ENCODE measurements around the gene ZNF787. TPM values are rescaled to one million over a fixed set of nuclear protein-coding genes. Genes with fewer than 3 reads are reported as not detected.

The ZNF787 gene
- total and polyA plus RNA-seq, 2 of the 13 experiments (the other 11 are each of a cell fraction or from before 2014, with no cell fraction given), result 15.1 to 42.8 TPM

DNA sequence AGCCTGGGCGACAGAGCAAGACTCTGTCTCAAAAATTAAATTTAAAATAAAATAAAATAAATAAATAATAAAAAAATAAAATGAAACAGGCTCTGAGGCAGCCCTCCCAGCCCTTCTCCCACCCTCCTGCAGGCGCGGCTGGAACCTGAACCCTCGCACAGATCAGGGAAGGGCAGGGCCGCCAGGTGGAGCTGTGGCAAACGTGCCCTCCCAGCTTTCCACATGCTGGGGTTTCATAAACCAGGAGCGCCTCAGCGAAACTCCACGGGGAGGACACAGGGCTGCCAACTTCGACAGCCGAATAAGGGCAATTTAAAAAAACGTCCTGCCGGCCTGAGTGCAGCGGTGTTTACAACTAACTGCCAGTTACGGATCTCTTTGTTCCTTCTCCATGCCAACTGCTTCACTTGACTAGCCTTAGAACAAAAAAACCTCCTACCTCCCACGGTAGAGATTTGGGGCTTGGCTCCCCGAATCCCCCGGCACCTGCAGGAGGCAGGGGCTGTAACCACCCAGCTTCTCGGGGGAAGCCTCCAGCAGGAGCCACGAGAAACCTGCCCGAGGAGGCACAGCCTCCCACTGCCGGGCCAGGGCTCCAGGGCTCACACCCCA, 15.9 kb downstream of the ZNF787 start (continued):
- TF ChIP-seq, protein P1, sequence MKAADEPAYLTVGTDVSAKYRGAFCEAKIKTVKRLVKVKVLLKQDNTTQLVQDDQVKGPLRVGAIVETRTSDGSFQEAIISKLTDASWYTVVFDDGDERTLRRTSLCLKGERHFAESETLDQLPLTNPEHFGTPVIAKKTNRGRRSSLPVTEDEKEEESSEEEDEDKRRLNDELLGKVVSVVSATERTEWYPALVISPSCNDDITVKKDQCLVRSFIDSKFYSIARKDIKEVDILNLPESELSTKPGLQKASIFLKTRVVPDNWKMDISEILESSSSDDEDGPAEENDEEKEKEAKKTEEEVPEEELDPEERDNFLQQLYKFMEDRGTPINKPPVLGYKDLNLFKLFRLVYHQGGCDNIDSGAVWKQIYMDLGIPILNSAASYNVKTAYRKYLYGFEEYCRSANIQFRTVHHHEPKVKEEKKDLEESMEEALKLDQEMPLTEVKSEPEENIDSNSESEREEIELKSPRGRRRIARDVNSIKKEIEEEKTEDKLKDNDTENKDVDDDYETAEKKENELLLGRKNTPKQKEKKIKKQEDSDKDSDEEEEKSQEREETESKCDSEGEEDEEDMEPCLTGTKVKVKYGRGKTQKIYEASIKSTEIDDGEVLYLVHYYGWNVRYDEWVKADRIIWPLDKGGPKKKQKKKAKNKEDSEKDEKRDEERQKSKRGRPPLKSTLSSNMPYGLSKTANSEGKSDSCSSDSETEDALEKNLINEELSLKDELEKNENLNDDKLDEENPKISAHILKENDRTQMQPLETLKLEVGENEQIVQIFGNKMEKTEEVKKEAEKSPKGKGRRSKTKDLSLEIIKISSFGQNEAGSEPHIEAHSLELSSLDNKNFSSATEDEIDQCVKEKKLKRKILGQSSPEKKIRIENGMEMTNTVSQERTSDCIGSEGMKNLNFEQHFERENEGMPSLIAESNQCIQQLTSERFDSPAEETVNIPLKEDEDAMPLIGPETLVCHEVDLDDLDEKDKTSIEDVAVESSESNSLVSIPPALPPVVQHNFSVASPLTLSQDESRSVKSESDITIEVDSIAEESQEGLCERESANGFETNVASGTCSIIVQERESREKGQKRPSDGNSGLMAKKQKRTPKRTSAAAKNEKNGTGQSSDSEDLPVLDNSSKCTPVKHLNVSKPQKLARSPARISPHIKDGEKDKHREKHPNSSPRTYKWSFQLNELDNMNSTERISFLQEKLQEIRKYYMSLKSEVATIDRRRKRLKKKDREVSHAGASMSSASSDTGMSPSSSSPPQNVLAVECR (CRISPR knock-in tag; IDR thresholded peaks at IDR 0.05; ENCODE audit: borderline replicate concordance), result peak; percentile 42; the same call in 1 of the 2 replicates
- TF ChIP-seq, protein P2, sequence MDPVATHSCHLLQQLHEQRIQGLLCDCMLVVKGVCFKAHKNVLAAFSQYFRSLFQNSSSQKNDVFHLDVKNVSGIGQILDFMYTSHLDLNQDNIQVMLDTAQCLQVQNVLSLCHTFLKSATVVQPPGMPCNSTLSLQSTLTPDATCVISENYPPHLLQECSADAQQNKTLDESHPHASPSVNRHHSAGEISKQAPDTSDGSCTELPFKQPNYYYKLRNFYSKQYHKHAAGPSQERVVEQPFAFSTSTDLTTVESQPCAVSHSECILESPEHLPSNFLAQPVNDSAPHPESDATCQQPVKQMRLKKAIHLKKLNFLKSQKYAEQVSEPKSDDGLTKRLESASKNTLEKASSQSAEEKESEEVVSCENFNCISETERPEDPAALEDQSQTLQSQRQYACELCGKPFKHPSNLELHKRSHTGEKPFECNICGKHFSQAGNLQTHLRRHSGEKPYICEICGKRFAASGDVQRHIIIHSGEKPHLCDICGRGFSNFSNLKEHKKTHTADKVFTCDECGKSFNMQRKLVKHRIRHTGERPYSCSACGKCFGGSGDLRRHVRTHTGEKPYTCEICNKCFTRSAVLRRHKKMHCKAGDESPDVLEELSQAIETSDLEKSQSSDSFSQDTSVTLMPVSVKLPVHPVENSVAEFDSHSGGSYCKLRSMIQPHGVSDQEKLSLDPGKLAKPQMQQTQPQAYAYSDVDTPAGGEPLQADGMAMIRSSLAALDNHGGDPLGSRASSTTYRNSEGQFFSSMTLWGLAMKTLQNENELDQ (CRISPR knock-in tag; IDR thresholded peaks at IDR 0.05; ENCODE audit: borderline replicate concordance), result no peak
- TF ChIP-seq FOXO1 (CRISPR knock-in tag; IDR thresholded peaks at IDR 0.05), result no peak
- no peak for TF ChIP-seq KMT2B (CRISPR knock-in tag; IDR thresholded peaks at IDR 0.05)
- TF ChIP-seq ZNF251 (CRISPR knock-in tag; IDR thresholded peaks at IDR 0.05), result no peak
- TF ChIP-seq, protein P3, sequence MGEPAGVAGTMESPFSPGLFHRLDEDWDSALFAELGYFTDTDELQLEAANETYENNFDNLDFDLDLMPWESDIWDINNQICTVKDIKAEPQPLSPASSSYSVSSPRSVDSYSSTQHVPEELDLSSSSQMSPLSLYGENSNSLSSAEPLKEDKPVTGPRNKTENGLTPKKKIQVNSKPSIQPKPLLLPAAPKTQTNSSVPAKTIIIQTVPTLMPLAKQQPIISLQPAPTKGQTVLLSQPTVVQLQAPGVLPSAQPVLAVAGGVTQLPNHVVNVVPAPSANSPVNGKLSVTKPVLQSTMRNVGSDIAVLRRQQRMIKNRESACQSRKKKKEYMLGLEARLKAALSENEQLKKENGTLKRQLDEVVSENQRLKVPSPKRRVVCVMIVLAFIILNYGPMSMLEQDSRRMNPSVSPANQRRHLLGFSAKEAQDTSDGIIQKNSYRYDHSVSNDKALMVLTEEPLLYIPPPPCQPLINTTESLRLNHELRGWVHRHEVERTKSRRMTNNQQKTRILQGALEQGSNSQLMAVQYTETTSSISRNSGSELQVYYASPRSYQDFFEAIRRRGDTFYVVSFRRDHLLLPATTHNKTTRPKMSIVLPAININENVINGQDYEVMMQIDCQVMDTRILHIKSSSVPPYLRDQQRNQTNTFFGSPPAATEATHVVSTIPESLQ (CRISPR knock-in tag; conservative IDR thresholded peaks at IDR 0.05), result no peak
- peak; percentile 87 for TF ChIP-seq HNRNPL (IDR thresholded peaks at IDR 0.05; ENCODE audit: low read depth, low read length)
- 0 out of 2 replicates have a peak, but pooled peaks have one; percentile 24 for TF ChIP-seq ZMYM4 (CRISPR knock-in tag; IDR thresholded peaks at IDR 0.05)
- TF ChIP-seq NFKB2 (CRISPR knock-in tag; IDR thresholded peaks at IDR 0.05; ENCODE audit: borderline replicate concordance), result peak; percentile 19; the same call in 1 of the 2 replicates
- TF ChIP-seq RBM39 (IDR thresholded peaks at IDR 0.05; ENCODE audit: low read depth, low read length, poor library complexity, severe bottlenecking), result no peak
- TF ChIP-seq ZNF234 (CRISPR knock-in tag; conservative IDR thresholded peaks at IDR 0.05), result no peak
- 0 out of 2 replicates have a peak, but pooled peaks have one; percentile 33 for TF ChIP-seq ZNF331 (CRISPR knock-in tag; IDR thresholded peaks at IDR 0.05)
- TF ChIP-seq, protein P4, sequence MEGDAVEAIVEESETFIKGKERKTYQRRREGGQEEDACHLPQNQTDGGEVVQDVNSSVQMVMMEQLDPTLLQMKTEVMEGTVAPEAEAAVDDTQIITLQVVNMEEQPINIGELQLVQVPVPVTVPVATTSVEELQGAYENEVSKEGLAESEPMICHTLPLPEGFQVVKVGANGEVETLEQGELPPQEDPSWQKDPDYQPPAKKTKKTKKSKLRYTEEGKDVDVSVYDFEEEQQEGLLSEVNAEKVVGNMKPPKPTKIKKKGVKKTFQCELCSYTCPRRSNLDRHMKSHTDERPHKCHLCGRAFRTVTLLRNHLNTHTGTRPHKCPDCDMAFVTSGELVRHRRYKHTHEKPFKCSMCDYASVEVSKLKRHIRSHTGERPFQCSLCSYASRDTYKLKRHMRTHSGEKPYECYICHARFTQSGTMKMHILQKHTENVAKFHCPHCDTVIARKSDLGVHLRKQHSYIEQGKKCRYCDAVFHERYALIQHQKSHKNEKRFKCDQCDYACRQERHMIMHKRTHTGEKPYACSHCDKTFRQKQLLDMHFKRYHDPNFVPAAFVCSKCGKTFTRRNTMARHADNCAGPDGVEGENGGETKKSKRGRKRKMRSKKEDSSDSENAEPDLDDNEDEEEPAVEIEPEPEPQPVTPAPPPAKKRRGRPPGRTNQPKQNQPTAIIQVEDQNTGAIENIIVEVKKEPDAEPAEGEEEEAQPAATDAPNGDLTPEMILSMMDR (CRISPR knock-in tag; IDR thresholded peaks at IDR 0.05), result peak; percentile 82
- TF ChIP-seq, protein P5, sequence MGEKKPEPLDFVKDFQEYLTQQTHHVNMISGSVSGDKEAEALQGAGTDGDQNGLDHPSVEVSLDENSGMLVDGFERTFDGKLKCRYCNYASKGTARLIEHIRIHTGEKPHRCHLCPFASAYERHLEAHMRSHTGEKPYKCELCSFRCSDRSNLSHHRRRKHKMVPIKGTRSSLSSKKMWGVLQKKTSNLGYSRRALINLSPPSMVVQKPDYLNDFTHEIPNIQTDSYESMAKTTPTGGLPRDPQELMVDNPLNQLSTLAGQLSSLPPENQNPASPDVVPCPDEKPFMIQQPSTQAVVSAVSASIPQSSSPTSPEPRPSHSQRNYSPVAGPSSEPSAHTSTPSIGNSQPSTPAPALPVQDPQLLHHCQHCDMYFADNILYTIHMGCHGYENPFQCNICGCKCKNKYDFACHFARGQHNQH (CRISPR knock-in tag; IDR thresholded peaks at IDR 0.05), result peak; percentile 57; the same call in 1 of the 2 replicates
- TF ChIP-seq, protein P6, sequence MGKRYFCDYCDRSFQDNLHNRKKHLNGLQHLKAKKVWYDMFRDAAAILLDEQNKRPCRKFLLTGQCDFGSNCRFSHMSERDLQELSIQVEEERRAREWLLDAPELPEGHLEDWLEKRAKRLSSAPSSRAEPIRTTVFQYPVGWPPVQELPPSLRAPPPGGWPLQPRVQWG (CRISPR knock-in tag; IDR thresholded peaks at IDR 0.05; ENCODE audit: borderline replicate concordance, low read depth), result no peak

Measured in HepG2 (cell line).